HL-60 (cell line): ENCODE data around the gene FOXO6.
A peak's percentile ranks its signal among the peaks of the same experiment; 100 is the strongest.

Source experiments
- DNase-seq, 2 experiments: peaks; one replicate each; pipeline ENCODE4 v3.0.0-alpha.2; 2010 to 2020; ENCODE audit warnings: low read depth in 1 of 2, low spot score in 1 of 2
- H3K27ac ChIP-seq: fragments of 250-450 bp; sonication (Bioruptor Pico); replicated peaks from 2 replicates; pipeline ENCODE4 v1.5.1; 2020; ENCODE audit warnings: mild to moderate bottlenecking, moderate library complexity
- H3K27me3 ChIP-seq: fragments of 250-450 bp; sonication (Bioruptor Pico); 2 replicates; pipeline ENCODE4 v1.5.1; 2021; ENCODE audit warnings: mild to moderate bottlenecking, moderate library complexity; ENCODE audit not compliant: insufficient read depth, poor library complexity, severe bottlenecking
- H3K4me3 ChIP-seq: replicated peaks from 2 replicates; pipeline ENCODE4 v1.5.1; 2011; ENCODE audit warnings: mild to moderate bottlenecking, control low read depth, low read length; ENCODE audit not compliant: insufficient read depth
- CTCF ChIP-seq: IDR thresholded peaks from one replicate; pipeline ENCODE4 v1.5.1; 2011; ENCODE audit warnings: low read length, control low read depth, inconsistent platforms; ENCODE audit not compliant: insufficient read depth
- GABPA ChIP-seq: IDR thresholded peaks from 2 replicates; pipeline ENCODE4 v1.6.1; 2012; ENCODE audit warnings: low read depth
- POLR2AphosphoS5 ChIP-seq: IDR thresholded peaks from 2 replicates; pipeline ENCODE4 v1.6.1; 2012; ENCODE audit warnings: low read depth
- REST ChIP-seq: IDR thresholded peaks from 2 replicates; pipeline ENCODE4 v1.6.1; 2012; ENCODE audit warnings: low read depth; ENCODE audit not compliant: insufficient replicate concordance
- SPI1 ChIP-seq: IDR thresholded peaks from 2 replicates; pipeline ENCODE4 v1.6.1; 2012; ENCODE audit warnings: low read depth, mild to moderate bottlenecking, borderline replicate concordance
- long read RNA-seq: library from polyadenylated mRNA; unstranded; transcript quantifications from one replicate; pipeline ENCODE4 v2.0.0, GENCODE V29; 2020

Gene FOXO6
- long read RNA-seq, result 0 reads

- TF ChIP-seq SPI1 (no peak), POLR2AphosphoS5 (no peak), REST (no peak), CTCF (no peak), GABPA (no peak)
- DNase-seq, result peak; percentile 89 to 96
- peak within 1 kb of the TSS; percentile 38 for H3K4me3 ChIP-seq
- H3K27me3 ChIP-seq, result peaks cover 11% of the 10 kb centered on the region
- H3K27ac ChIP-seq, result peak within 1 kb of the TSS; percentile 24; the same call in 1 of the 2 replicates
These were observed at the start of gene FOXO6 for GRCh38 chr1:41360786-41361494. Gene FOXO6, plus strand, starts transcription at chr1:41361434.

DNA sequence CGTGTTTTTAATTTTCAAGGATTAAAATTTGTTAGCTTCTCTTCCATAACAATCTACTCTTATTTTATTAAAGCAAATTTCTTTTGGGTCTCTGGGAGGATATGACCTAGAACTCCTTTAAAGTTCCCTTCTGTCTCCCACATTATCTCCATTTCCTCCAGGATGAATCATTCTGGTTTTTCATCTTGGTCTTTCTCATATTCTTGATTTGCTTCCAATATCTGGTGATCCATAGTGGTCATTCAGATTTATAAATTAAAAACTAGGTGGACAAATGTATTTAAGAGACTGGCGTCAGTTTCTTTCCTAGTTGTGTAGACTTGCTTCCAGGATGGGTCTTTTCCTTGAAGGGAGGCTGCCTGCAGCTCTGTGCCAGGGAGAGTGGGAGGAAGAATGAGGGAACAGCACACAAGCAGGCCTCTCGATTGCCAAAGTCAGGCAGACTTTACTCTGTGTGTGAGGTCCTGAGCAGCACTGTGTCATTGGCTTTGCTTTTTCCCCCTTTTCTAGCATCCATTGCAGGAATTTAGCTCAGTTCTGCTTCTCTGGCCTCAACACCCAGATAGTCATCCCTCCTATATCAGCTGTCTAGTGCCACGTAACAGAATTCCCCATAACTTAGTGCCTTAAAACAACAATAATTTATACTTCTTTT is 48.1 kb upstream of the FOXO6 start:
- Histone ChIP-seq H3K4me3 (no peak overlapping the region), H3K27ac (no peak overlapping the region), H3K27me3 (no peaks in the 10 kb centered on the region)
- TF ChIP-seq CTCF, result no peak
- no peak for TF ChIP-seq REST
- TF ChIP-seq SPI1, result no peak
- no peak for TF ChIP-seq GABPA
- TF ChIP-seq POLR2AphosphoS5, result no peak
- DNase-seq, result no peak

DNA sequence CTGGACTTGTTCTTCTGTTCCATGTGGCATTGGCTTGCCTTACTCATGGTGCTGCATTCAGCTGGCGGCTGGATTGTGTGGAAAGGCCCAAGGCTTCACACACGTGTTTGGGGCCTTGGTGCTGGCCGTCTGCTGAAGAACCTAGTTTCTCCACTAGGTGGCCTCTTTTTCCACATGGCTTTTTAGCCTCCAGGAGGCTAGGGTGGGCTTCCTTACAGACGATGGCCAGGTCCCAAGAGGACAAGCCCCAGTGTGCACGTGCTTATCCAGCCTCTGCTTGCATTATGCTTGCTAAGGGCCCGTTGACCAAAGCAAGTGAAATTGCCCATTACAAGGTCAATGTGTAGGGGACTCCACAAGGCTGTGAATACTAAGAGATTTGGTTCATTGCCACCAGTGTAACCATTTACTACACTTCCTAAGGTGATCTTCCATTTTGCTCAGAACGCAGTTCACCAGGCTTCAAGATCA is 47.5 kb upstream of the FOXO6 start:
- Histone ChIP-seq H3K27ac (no peak overlapping the region), H3K27me3 (no peaks in the 10 kb centered on the region), H3K4me3 (no peak overlapping the region)
- DNase-seq, result no peak
- TF ChIP-seq SPI1 (no peak), CTCF (peak; percentile 38)
